GM12878 (cell line): ENCODE results near the gene SLC6A20.

Source experiments
- BRCA1 ChIP-seq: IDR thresholded peaks from 2 replicates; pipeline ENCODE4 v1.6.1; 2011; ENCODE audit warnings: low read depth, low read length, improper control_type of control experiment
- ESRRA ChIP-seq: IDR thresholded peaks from 2 replicates; pipeline ENCODE4 v1.6.1; 2012; ENCODE audit warnings: mild to moderate bottlenecking, low read length, improper control_type of control experiment
- RFX5 ChIP-seq: IDR thresholded peaks from 2 replicates; pipeline ENCODE4 v1.6.1; 2011; ENCODE audit warnings: low read depth, low read length, improper control_type of control experiment
- TAF1 ChIP-seq: IDR thresholded peaks from 2 replicates; pipeline ENCODE4 v1.6.1; 2011; ENCODE audit warnings: mild to moderate bottlenecking, low read depth, low read length, borderline replicate concordance
- TF ChIP-seq, protein P1 (sequence below), 3 experiments: IDR thresholded peaks in 2 of 3; conservative IDR thresholded peaks in 1 of 3; 2 replicates each; pipeline ENCODE4 v1.5.1; 2011; ENCODE audit warnings: low read depth in 3 of 3, low read length in 3 of 3, mild to moderate bottlenecking in 3 of 3, control low read depth in 2 of 3, moderate library complexity in 2 of 3, inconsistent platforms in 1 of 3, mixed read lengths in 1 of 3; ENCODE audit not compliant: control insufficient read depth in 2 of 3, insufficient read depth in 1 of 3; ENCODE audit errors: extremely low read depth in 1 of 3
- TF ChIP-seq, protein P2 (sequence below): IDR thresholded peaks from 2 replicates; pipeline ENCODE4 v1.6.1; 2012; ENCODE audit warnings: low read depth, low read length, improper control_type of control experiment

DNA sequence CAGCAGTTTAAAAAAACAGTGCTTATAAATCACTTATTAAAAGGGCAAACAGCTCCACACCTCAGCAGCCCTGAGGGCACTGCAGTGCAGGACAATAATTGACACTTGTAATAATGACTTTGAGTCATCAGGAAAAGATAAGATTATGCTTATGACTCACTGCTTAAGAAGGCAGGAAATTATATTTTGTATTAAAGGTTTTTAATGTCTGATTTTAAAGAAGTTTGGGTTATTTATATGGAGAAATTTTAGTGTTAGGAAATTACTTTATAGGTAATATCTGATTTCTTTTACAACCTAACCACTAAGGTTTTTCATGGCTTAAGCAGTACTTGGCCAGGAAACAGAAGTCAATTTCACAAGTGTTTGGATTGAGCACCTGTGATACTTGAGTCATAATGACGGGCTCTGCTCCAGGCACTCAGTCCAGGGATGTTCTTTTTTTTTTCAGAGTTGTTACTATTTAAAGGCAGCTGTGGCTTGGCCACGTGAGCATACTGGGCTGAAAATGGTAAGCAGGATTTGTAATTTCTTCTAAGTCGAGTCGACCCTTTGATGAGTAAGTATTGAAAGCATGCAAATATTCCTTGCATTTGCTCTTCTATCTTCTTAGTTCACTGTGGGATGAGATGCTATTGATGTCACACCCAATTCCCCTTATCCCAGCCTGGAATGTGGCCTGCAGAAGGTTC is 21.6 kb upstream of the SLC6A20 start:
- TF ChIP-seq, protein P1, sequence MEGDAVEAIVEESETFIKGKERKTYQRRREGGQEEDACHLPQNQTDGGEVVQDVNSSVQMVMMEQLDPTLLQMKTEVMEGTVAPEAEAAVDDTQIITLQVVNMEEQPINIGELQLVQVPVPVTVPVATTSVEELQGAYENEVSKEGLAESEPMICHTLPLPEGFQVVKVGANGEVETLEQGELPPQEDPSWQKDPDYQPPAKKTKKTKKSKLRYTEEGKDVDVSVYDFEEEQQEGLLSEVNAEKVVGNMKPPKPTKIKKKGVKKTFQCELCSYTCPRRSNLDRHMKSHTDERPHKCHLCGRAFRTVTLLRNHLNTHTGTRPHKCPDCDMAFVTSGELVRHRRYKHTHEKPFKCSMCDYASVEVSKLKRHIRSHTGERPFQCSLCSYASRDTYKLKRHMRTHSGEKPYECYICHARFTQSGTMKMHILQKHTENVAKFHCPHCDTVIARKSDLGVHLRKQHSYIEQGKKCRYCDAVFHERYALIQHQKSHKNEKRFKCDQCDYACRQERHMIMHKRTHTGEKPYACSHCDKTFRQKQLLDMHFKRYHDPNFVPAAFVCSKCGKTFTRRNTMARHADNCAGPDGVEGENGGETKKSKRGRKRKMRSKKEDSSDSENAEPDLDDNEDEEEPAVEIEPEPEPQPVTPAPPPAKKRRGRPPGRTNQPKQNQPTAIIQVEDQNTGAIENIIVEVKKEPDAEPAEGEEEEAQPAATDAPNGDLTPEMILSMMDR (IDR thresholded peaks at IDR 0.05 in 2 of 3, conservative IDR thresholded peaks at IDR 0.05 in 1 of 3; ENCODE audit: control insufficient read depth in 2 of 3, extremely low read depth in 1 of 3, insufficient read depth in 1 of 3, low read depth in 3 of 3, low read length in 3 of 3): no peak
- TF ChIP-seq, protein P2, sequence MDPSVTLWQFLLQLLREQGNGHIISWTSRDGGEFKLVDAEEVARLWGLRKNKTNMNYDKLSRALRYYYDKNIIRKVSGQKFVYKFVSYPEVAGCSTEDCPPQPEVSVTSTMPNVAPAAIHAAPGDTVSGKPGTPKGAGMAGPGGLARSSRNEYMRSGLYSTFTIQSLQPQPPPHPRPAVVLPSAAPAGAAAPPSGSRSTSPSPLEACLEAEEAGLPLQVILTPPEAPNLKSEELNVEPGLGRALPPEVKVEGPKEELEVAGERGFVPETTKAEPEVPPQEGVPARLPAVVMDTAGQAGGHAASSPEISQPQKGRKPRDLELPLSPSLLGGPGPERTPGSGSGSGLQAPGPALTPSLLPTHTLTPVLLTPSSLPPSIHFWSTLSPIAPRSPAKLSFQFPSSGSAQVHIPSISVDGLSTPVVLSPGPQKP: no peak
- TF ChIP-seq BRCA1 (no peak), TAF1 (no peak), RFX5 (no peak), ESRRA (no peak)
